Dorsolateral prefrontal cortex (tissue), 118 donors: ENCODE measurements around the gene AGRN. TPM values are rescaled to one million over a fixed set of nuclear protein-coding genes. Genes with fewer than 3 reads are reported as not detected.

ENCODE experiments used
- total RNA-seq, 120 experiments: library from RNA; stranded (reverse); gene quantifications; one replicate each; pipeline versions ENCODE4 v1.2.3 to v1.2.4, GENCODE V29; 2022

Gene AGRN
- total RNA-seq, 120 experiments from 2014 or later: 67.4 to 194 (median 105) TPM

Other genes starting within 250 kb of the AGRN start
- 10 to 100 TPM in 10 of 120 experiments, 1 to 10 TPM in 109, under 1 TPM in 1; 0.85 to 22.6 (median 4.2) TPM for gene SAMD11, start 96.2 kb upstream of the AGRN start, total RNA-seq
- gene NOC2L, start 60.9 kb upstream of the AGRN start, total RNA-seq: 10 to 100 TPM; 34.5 to 72.4 (median 54.8) TPM
- 10 to 100 TPM in 101 of 120 experiments, 1 to 10 TPM in 19; 5.7 to 35.4 (median 14.2) TPM for gene KLHL17, start 59.5 kb upstream of the AGRN start, total RNA-seq
- gene PLEKHN1, start 53.6 kb upstream of the AGRN start, total RNA-seq: under 1 TPM in 3 of 120 experiments, not detected in 117; 0.36 to 0.58 (median 0.43) TPM
- 1 to 10 TPM in 6 of 120 experiments, under 1 TPM in 63, not detected in 51; 0.13 to 1.8 (median 0.43) TPM for gene PERM1, start 38.0 kb upstream of the AGRN start, total RNA-seq
- 10 to 100 TPM in 119 of 120 experiments, 1 to 10 TPM in 1; 8.9 to 60.0 (median 25.0) TPM for gene HES4, start 20.0 kb upstream of the AGRN start, total RNA-seq
- 100 to 1,000 TPM in 3 of 120 experiments, 10 to 100 TPM in 113, 1 to 10 TPM in 4; 6.0 to 422 (median 18.9) TPM for gene ISG15, start 6.6 kb upstream of the AGRN start, total RNA-seq
- under 1 TPM in 2 of 120 experiments, not detected in 118; 0.28 to 0.63 TPM for gene RNF223, start 54.2 kb downstream of the AGRN start, total RNA-seq
- 10 to 100 TPM; 14.3 to 35.0 (median 23.4) TPM for gene C1orf159, start 96.0 kb downstream of the AGRN start, total RNA-seq
- under 1 TPM in 4 of 120 experiments, not detected in 116; 0.50 to 0.91 (median 0.70) TPM for gene TTLL10, start 153.8 kb downstream of the AGRN start, total RNA-seq
- 1 to 10 TPM in 85 of 120 experiments, under 1 TPM in 29, not detected in 6; 0.40 to 4.9 (median 1.4) TPM for gene TNFRSF18, start 186.5 kb downstream of the AGRN start, total RNA-seq
- 1 to 10 TPM in 79 of 120 experiments, under 1 TPM in 36, not detected in 5; 0.31 to 5.8 (median 1.4) TPM for gene TNFRSF4, start 194.0 kb downstream of the AGRN start, total RNA-seq
- 100 to 1,000 TPM in 50 of 120 experiments, 10 to 100 TPM in 70; 67.7 to 149 (median 98.0) TPM for gene SDF4, start 211.9 kb downstream of the AGRN start, total RNA-seq
- gene B3GALT6, start 212.1 kb downstream of the AGRN start, total RNA-seq: 10 to 100 TPM in 119 of 120 experiments, 1 to 10 TPM in 1; 9.7 to 21.1 (median 16.0) TPM
- gene C1QTNF12, start 226.6 kb downstream of the AGRN start, total RNA-seq: 1 to 10 TPM in 104 of 120 experiments, under 1 TPM in 9, not detected in 7; 0.57 to 8.3 (median 2.6) TPM